Tongue (tissue), 3 donors: ENCODE results near the gene CCL18. TPM values are rescaled to one million over a fixed set of nuclear protein-coding genes. Genes with fewer than 3 reads are reported as not detected.
"Not testable (repeated sequence)": the region's sequence is repeated elsewhere in the genome, so short reads cannot be mapped to it uniquely, and the experiment has no call there.

Source experiments
- DNase-seq: peaks from one replicate; pipeline ENCODE4 v3.0.0-alpha.2; 2015
- small RNA-seq: library from RNA; depleted of rRNA; stranded (forward); fragments of <200 nt; gene quantifications from one replicate; pipeline ENCODE3, GENCODE V24; 2014; ENCODE audit warnings: low replicate concordance
- total RNA-seq: library from RNA; depleted of rRNA; stranded (reverse); fragments of >200 nt; gene quantifications from one replicate; pipeline ENCODE4 v1.2.3, GENCODE V29; 2014

The CCL18 gene
- total RNA-seq, 1 donor from 2014 or later, result not detected

GRCh38 chr17:36104701-36105181 is 40.7 kb downstream of the CCL18 start:
- DNase-seq, result no peak

- DNase-seq, result no peak
Observed at GRCh38 chr17:36105781-36106492, 41.9 kb downstream of the CCL18 start.

- no peak for DNase-seq
Observed at GRCh38 chr17:36106493-36106835, 42.4 kb downstream of the CCL18 start.

- no peak for DNase-seq
Observed at GRCh38 chr17:36107660-36108059, 43.6 kb downstream of the CCL18 start.

GRCh38 chr17:36108265-36108664 is 44.2 kb downstream of the CCL18 start:
- DNase-seq, result not testable (repeated sequence)

- no peak for DNase-seq
Observed at GRCh38 chr17:36111068-36111490, 47.0 kb downstream of the CCL18 start.

- no peak for DNase-seq
Observed at GRCh38 chr17:36112572-36112971, 48.5 kb downstream of the CCL18 start.

GRCh38 chr17:36113131-36113530 is 49.1 kb downstream of the CCL18 start:
- not testable (repeated sequence) for DNase-seq

GRCh38 chr17:36114971-36115648 is 51.0 kb downstream of the CCL18 start:
- not testable (repeated sequence) for DNase-seq

- DNase-seq, result not testable (repeated sequence)
Observed at GRCh38 chr17:36115649-36115977, 51.5 kb downstream of the CCL18 start.

GRCh38 chr17:36117505-36118382 is 53.7 kb downstream of the CCL18 start:
- DNase-seq, result no peak

GRCh38 chr17:36118477-36119353 is 54.6 kb downstream of the CCL18 start:
- no peak for DNase-seq

- no peak for DNase-seq
Observed at GRCh38 chr17:36120221-36120620, 56.1 kb downstream of the CCL18 start.

- DNase-seq, result not testable (repeated sequence)
Observed at GRCh38 chr17:36121099-36121498, 57.0 kb downstream of the CCL18 start.

Small RNA genes lying within 50 kb of the gene (small RNA-seq; reads per million reads assigned to genes)
- not detected for gene RN7SL301P

Other genes starting within 250 kb of the CCL18 start
- not detected for gene HEATR9, start 195.4 kb upstream of the CCL18 start, total RNA-seq
- gene CCL5, start 183.9 kb upstream of the CCL18 start, total RNA-seq, result 3.5 TPM
- 1.6 TPM for gene RDM1, start 133.5 kb upstream of the CCL18 start, total RNA-seq
- not detected for gene LYZL6, start 120.6 kb upstream of the CCL18 start, total RNA-seq
- not detected for gene CCL16, start 82.8 kb upstream of the CCL18 start, total RNA-seq
- 0.92 TPM for gene CCL14, start 77.5 kb upstream of the CCL18 start, total RNA-seq
- not detected for gene CCL15, start 62.7 kb upstream of the CCL18 start, total RNA-seq
- gene CCL23, start 46.3 kb upstream of the CCL18 start, total RNA-seq, result not detected
- 2.8 TPM for gene CCL3, start 25.9 kb downstream of the CCL18 start, total RNA-seq
- gene CCL4, start 39.6 kb downstream of the CCL18 start, total RNA-seq, result 2.7 TPM
- 3.3 TPM for gene TBC1D3B, start 112.4 kb downstream of the CCL18 start, total RNA-seq
- gene CCL3L1, start 132.5 kb downstream of the CCL18 start, total RNA-seq, result 0.31 TPM
- 3.7 TPM for gene CCL4L2, start 146.8 kb downstream of the CCL18 start, total RNA-seq
- 0.41 TPM for gene TBC1D3I, start 200.3 kb downstream of the CCL18 start, total RNA-seq